Gastrocnemius medialis (tissue), 4 donors: Measurements from ENCODE around the gene ARID1B. TPM values are rescaled to one million over a fixed set of nuclear protein-coding genes. Genes with fewer than 3 reads are reported as not detected.

Source experiments
- ATAC-seq, 2 donors: fragments of 150-250 bp; one replicate each; pipeline ENCODE4 v1.9.1; 2016
- DNase-seq, 2 donors: peaks; one replicate each; pipeline ENCODE4 v3.0.0-alpha.2; 2019
- H3K27ac ChIP-seq, 4 donors: fragments of 200-600 bp; sonication (generic); 1 replicate in 1 of 4; 2 replicates in 3 of 4; pipeline ENCODE4 v1.5.1; 2016 to 2018; ENCODE audit warnings: mild to moderate bottlenecking in 2 of 4, moderate library complexity in 1 of 4
- H3K27me3 ChIP-seq, 3 donors: fragments of 200-600 bp; sonication (generic) in 2 of 3; 1 replicate in 1 of 3; 2 replicates in 2 of 3; pipeline versions ENCODE4 v1.5.1 to v1.6.0; 2016 to 2019; ENCODE audit warnings: mild to moderate bottlenecking in 1 of 3, moderate library complexity in 1 of 3
- H3K36me3 ChIP-seq, 2 donors: fragments of 200-600 bp; sonication (generic) in 1 of 2; one replicate each; pipeline ENCODE4 v1.5.1; 2017 to 2018
- H3K4me1 ChIP-seq, 2 donors: fragments of 200-600 bp; sonication (generic) in 1 of 2; one replicate each; pipeline ENCODE4 v1.5.1; 2016 to 2017; ENCODE audit warnings: mild to moderate bottlenecking in 2 of 2
- H3K4me3 ChIP-seq, 4 donors: fragments of 200-600 bp; sonication (generic) in 3 of 4; 1 replicate in 1 of 4; 2 replicates in 3 of 4; pipeline ENCODE4 v1.5.1; 2016 to 2019; ENCODE audit warnings: mild to moderate bottlenecking in 2 of 4
- H3K9me3 ChIP-seq, 3 donors: fragments of 200-600 bp; sonication (generic) in 2 of 3; 1 replicate in 1 of 3; 2 replicates in 2 of 3; pipeline ENCODE4 v1.5.1; 2016 to 2019
- CTCF ChIP-seq, 5 experiments: fragments of 450-650 bp in 3 of 5; fragments of 200-600 bp in 2 of 5; sonication (generic) in 2 of 5; IDR thresholded peaks in 4 of 5; conservative IDR thresholded peaks in 1 of 5; 1 replicate in 4 of 5; 2 replicates in 1 of 5; pipeline ENCODE4 v1.5.1; 2016 to 2019; ENCODE audit warnings: antibody characterized with exemption in 5 of 5, mild to moderate bottlenecking in 3 of 5, moderate library complexity in 3 of 5
- POLR2A ChIP-seq, 2 donors: fragments of 450-650 bp; IDR thresholded peaks; one replicate each; pipeline ENCODE4 v1.6.1; 2017; ENCODE audit warnings: antibody characterized with exemption in 2 of 2, mild to moderate bottlenecking in 2 of 2, moderate library complexity in 2 of 2
- in situ Hi-C, 4 donors: fragments of 200-750 bp; cut with MboI; loops; one replicate each; pipeline versions ENCODE4 v1.15.0 to v1.8.0; 2017; ENCODE audit warnings: low sequenced_read_pairs in 4 of 4
- intact Hi-C: fragments of 100-400 bp; cut with DNase I; formaldehyde crosslinking; loops from one replicate; pipeline ENCODE4 v1.15.1; 2023; ENCODE audit warnings: low total_unique reads
- total RNA-seq, 4 donors: library from RNA; depleted of rRNA; stranded (reverse); fragments of >200 nt; gene quantifications; one replicate each; pipeline versions ENCODE4 v1.1.0 to v1.2.3, GENCODE V29; 2016

The ARID1B gene
- total RNA-seq, 4 donors from 2014 or later = 54.9 to 75.3 (median 62.0) TPM

GRCh38 chr6:156972145-156972544, 195.0 kb downstream of the ARID1B start:
- intact Hi-C loops (no loop called here), in situ Hi-C loops (loop anchor here in 2 of 4 donors (25.0 kb wide), 1 partner anchor 185 kb away; the partner anchor contains the start of gene ARID1B (in 2 of the 2))
- Histone ChIP-seq H3K27ac (peak overlapping the region; percentile 7 to 23 (median 10)), H3K27me3 (no peaks in the 10 kb centered on the region), H3K4me1 (peaks cover 64 to 71% of the 10 kb centered on the region in 2 donors), H3K4me3 (no peak overlapping the region), H3K9me3 (no peaks in the 10 kb centered on the region), H3K36me3 (no peaks in the 10 kb centered on the region)
- no peak for TF ChIP-seq CTCF (IDR thresholded peaks at IDR 0.05 in 4 of 5, conservative IDR thresholded peaks at IDR 0.05 in 1 of 5)
- no peak for TF ChIP-seq POLR2A (IDR thresholded peaks at IDR 0.05)
- DNase-seq (no peak), ATAC-seq (no peak)

- intact Hi-C loops (loop anchor here (5.0 kb wide), 1 partner anchor 47 kb away; no protein-coding TSS in a partner anchor), in situ Hi-C loops (loop anchor here in 2 of 4 donors (25.0 kb wide), 1 partner anchor 188 kb away; the partner anchor contains the start of gene ARID1B (in 2 of the 2))
- no peaks in the 10 kb centered on the region for H3K27me3 ChIP-seq
- no peak for TF ChIP-seq CTCF (IDR thresholded peaks at IDR 0.05 in 4 of 5, conservative IDR thresholded peaks at IDR 0.05 in 1 of 5)
- TF ChIP-seq POLR2A (IDR thresholded peaks at IDR 0.05) = no peak
- no peaks in the 10 kb centered on the region for H3K36me3 ChIP-seq
- H3K27ac ChIP-seq = no peak overlapping the region
- no peak overlapping the region for H3K4me3 ChIP-seq
- no peak for DNase-seq
- H3K4me1 ChIP-seq = peaks cover 76 to 82% of the 10 kb centered on the region in 2 donors
- ATAC-seq = no peak
- no peaks in the 10 kb centered on the region for H3K9me3 ChIP-seq
Measured at GRCh38 chr6:156974830-156975261, 197.7 kb downstream of the ARID1B start.

GRCh38 chr6:156975414-156975813, 198.2 kb downstream of the ARID1B start:
- Histone ChIP-seq H3K36me3 (no peaks in the 10 kb centered on the region), H3K4me3 (no peak overlapping the region), H3K27ac (no peak overlapping the region), H3K9me3 (no peaks in the 10 kb centered on the region), H3K27me3 (no peaks in the 10 kb centered on the region), H3K4me1 (peaks cover 76 to 84% of the 10 kb centered on the region in 2 donors)
- in situ Hi-C loops = no loop called here
- ATAC-seq (no peak), DNase-seq (no peak)
- TF ChIP-seq POLR2A (IDR thresholded peaks at IDR 0.05) (no peak), CTCF (IDR thresholded peaks at IDR 0.05 in 4 of 5, conservative IDR thresholded peaks at IDR 0.05 in 1 of 5) (no peak)
- intact Hi-C loops = loop anchor here (5.0 kb wide), 1 partner anchor 47 kb away; no protein-coding TSS in a partner anchor

GRCh38 chr6:156976216-156977127, 199.3 kb downstream of the ARID1B start:
- peak in 1 of 2 donors; percentile 31 for ATAC-seq
- in situ Hi-C loops = no loop called here
- peaks cover 74 to 82% of the 10 kb centered on the region in 2 donors for H3K4me1 ChIP-seq

More at GRCh38 chr6:156976216-156977127, 199.3 kb downstream of the ARID1B start:
- Histone ChIP-seq H3K27me3 (no peaks in the 10 kb centered on the region), H3K36me3 (no peaks in the 10 kb centered on the region), H3K27ac (peak overlapping the region; percentile 65 to 71 (median 67)), H3K4me3 (peak overlapping the region; percentile 42 to 47 (median 43)), H3K9me3 (no peaks in the 10 kb centered on the region)
- no peak for DNase-seq
- intact Hi-C loops = loop anchor here (5.0 kb wide), 1 partner anchor 46 kb away; no protein-coding TSS in a partner anchor
- no peak for TF ChIP-seq POLR2A (IDR thresholded peaks at IDR 0.05)
